IgD-negative memory B cell (primary cell): ENCODE results near the gene ACTN3. TPM values are rescaled to one million over a fixed set of nuclear protein-coding genes. Genes with fewer than 3 reads are reported as not detected.

Experiments used
- H3K27ac Mint-ChIP-seq, 3 donors: one replicate each; pipeline ENCODE4 v1.8.0; 2020 to 2022; ENCODE audit warnings: mild to moderate bottlenecking in 3 of 3, mixed read lengths in 3 of 3, moderate library complexity in 1 of 3
- H3K27me3 Mint-ChIP-seq: one replicate; pipeline ENCODE4 v1.8.0; 2021; ENCODE audit warnings: mixed read lengths
- H3K36me3 Mint-ChIP-seq: one replicate; pipeline ENCODE4 v1.8.0; 2020; ENCODE audit warnings: mild to moderate bottlenecking, mixed read lengths
- H3K4me1 Mint-ChIP-seq, 3 donors: one replicate each; pipeline ENCODE4 v1.8.0; 2020 to 2022; ENCODE audit warnings: mixed read lengths in 3 of 3, mild to moderate bottlenecking in 1 of 3
- H3K4me3 Mint-ChIP-seq, 4 donors: one replicate each; pipeline ENCODE4 v1.8.0; 2020 to 2022; ENCODE audit warnings: mild to moderate bottlenecking in 4 of 4, mixed read lengths in 4 of 4, moderate library complexity in 3 of 4
- H3K9me3 Mint-ChIP-seq, 3 donors: one replicate each; pipeline ENCODE4 v1.8.0; 2020 to 2021; ENCODE audit warnings: mixed read lengths in 3 of 3, mild to moderate bottlenecking in 1 of 3
- polyA plus RNA-seq: library from polyadenylated mRNA; unstranded; fragments of 300-500 nt; fragmentation: Illumina TruSeq; gene quantifications from one replicate; pipeline ENCODE4 v1.2.3, GENCODE V29; 2021

The ACTN3 gene
- polyA plus RNA-seq = not detected

DNA sequence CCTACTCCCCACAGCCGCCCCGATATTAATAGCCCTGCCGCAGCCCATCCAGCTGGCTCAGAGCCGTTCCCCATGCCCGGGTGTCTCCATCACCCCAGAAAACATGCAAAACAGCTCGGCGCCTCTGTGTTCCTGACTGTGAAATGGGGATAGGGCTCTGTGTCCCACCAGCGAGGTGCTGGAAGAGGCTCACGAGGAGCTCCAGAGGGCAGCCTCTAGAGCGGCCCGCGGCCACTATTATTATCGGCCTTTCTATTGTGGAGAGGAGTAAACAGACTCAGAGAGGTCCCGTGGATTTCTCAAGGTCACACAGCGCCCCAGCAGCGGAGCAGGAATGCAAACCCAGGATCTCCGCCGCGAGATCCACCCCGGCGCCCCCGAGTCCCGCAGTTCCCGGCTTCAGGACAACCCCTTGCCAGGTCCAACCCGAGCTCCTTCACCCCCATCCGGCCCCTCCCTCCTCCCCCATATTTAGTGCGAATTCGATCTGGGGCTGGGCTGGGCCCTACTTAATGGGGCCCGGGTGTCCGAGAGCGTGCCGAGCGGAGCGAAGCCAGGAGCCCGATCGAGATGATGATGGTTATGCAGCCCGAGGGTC is at the start of gene ACTN3:
Gene ACTN3, plus strand, starts transcription at position 536 of the 598 bp plus-strand sequence. Its CDS starts 35 bp downstream, at position 571.
- no peaks in the 10 kb centered on the region for H3K27me3 Mint-ChIP-seq
- H3K27ac Mint-ChIP-seq = peak within 1 kb of the TSS; percentile 61 to 95 (median 86)
- no peaks in the 10 kb centered on the region for H3K9me3 Mint-ChIP-seq
- H3K36me3 Mint-ChIP-seq = peaks cover 4% of the 10 kb centered on the region
- H3K4me1 Mint-ChIP-seq = peaks cover 24 to 28% (median 28%) of the 10 kb centered on the region in 3 donors
- H3K4me3 Mint-ChIP-seq = peak within 1 kb of the TSS; percentile 84 to 94 (median 92)

GRCh38 chr11:66497206-66497605 is 49.5 kb upstream of the ACTN3 start:
- no peaks in the 10 kb centered on the region for H3K27me3 Mint-ChIP-seq
- H3K36me3 Mint-ChIP-seq = peaks cover 8% of the 10 kb centered on the region
- H3K9me3 Mint-ChIP-seq = no peaks in the 10 kb centered on the region
- no peaks in the 10 kb centered on the region for H3K4me1 Mint-ChIP-seq
- H3K4me3 Mint-ChIP-seq = no peak overlapping the region
- no peak overlapping the region for H3K27ac Mint-ChIP-seq

GRCh38 chr11:66498506-66498905 is 48.2 kb upstream of the ACTN3 start:
- Mint-ChIP-seq H3K27me3 (no peaks in the 10 kb centered on the region), H3K36me3 (peaks cover 8% of the 10 kb centered on the region), H3K9me3 (no peaks in the 10 kb centered on the region), H3K4me1 (no peaks in the 10 kb centered on the region), H3K27ac (no peak overlapping the region), H3K4me3 (no peak overlapping the region)

GRCh38 chr11:66505276-66505816 is 41.4 kb upstream of the ACTN3 start:
- Mint-ChIP-seq H3K9me3 (no peaks in the 10 kb centered on the region), H3K4me1 (peaks cover under 1 to 2% (median 1%) of the 10 kb centered on the region in 3 donors), H3K27me3 (no peaks in the 10 kb centered on the region), H3K36me3 (peaks cover 13% of the 10 kb centered on the region), H3K27ac (no peak overlapping the region), H3K4me3 (no peak overlapping the region)

- no peak overlapping the region for H3K4me3 Mint-ChIP-seq
- peaks cover 7 to 15% (median 13%) of the 10 kb centered on the region in 3 donors for H3K4me1 Mint-ChIP-seq
- H3K27ac Mint-ChIP-seq = no peak overlapping the region
- H3K36me3 Mint-ChIP-seq = peaks cover 9% of the 10 kb centered on the region
- H3K9me3 Mint-ChIP-seq = no peaks in the 10 kb centered on the region
- no peaks in the 10 kb centered on the region for H3K27me3 Mint-ChIP-seq
Measured at GRCh38 chr11:66509131-66509561, 37.6 kb upstream of the ACTN3 start.

DNA sequence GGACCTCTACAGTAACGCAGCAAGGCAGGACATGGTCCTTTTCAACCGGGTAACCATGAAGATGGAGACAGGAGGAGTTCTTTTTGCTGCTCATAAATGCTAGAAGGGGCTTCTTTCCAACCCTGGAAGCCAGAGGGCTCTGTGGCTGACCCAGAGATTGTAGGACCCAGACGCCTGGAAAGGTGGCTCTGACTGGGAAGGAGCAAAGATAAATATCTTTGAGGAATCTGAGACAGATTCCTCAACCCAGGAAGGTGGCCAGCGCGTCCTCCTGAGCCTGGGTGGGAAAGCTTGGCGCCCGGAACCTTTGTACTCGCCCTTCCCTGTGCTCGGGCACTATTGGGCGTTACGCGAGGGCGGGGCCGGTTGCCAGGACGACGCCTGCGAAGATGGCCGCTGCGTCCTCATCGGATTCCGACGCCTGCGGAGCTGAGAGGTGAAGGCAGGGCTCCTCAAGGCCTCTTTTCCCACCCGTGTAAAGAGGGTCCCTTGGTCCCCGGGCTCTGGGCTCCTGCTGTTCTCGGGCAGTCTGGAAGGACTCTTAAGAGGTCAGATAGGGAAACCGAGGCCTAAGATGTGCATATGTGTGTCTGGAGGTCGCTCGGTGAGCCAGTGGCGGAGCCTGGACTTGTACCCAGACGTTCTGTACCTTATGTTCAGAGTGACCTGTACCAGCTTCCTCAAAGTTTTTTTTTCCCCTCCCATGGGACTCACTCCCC is 36.3 kb upstream of the ACTN3 start, which contains the start of gene BBS1:
Gene BBS1, plus strand, starts transcription at position 365 of the 719 bp plus-strand sequence. Its CDS starts 25 bp downstream, at position 390.
- Mint-ChIP-seq H3K4me1 (peaks cover 7 to 15% (median 13%) of the 10 kb centered on the region in 3 donors), H3K36me3 (peaks cover 10% of the 10 kb centered on the region), H3K4me3 (peak within 1 kb of the TSS; percentile 87 to 94 (median 90)), H3K27me3 (no peaks in the 10 kb centered on the region), H3K9me3 (no peaks in the 10 kb centered on the region), H3K27ac (peak within 1 kb of the TSS; percentile 49 to 64 (median 63))

DNA sequence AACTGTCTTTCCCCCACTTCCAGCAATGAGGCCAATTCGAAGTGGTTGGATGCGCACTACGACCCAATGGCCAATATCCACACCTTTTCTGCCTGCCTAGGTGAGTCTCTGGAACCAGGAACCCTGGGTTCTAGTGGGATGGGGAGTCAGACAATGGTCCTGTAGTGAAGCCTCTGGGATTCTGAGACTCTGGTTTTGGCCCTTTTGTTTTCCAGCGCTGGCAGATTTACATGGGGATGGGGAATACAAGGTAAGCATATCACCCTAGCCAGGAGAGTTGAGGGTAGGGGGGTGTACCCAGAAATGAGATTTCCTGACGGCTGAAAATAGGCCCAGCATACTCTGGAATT is 35.7 kb upstream of the ACTN3 start:
- Mint-ChIP-seq H3K36me3 (peaks cover 6% of the 10 kb centered on the region), H3K9me3 (no peaks in the 10 kb centered on the region), H3K27me3 (no peaks in the 10 kb centered on the region), H3K4me1 (peaks cover 7 to 15% (median 13%) of the 10 kb centered on the region in 3 donors), H3K4me3 (peak overlapping the region; percentile 87 to 94 (median 90)), H3K27ac (peak overlapping the region in 2 of 3 donors; percentile 31 to 49)

DNA sequence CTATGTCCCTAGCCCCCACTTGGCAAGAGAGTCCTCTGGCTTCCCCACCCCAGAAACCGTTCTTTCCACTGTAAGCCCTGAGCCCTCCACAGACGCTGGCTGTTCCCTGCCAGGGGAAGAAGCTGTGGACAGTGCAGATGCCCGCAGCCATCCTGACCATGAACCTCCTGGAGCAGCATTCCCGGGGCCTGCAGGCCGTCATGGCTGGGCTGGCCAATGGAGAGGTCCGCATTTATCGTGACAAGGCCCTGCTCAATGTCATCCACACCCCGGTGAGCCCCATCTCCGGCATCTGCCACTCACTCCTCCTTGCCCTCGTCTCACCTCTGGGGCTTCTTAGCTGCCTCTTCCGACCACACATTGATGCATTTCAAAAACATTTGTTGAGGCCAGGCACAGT is 23.1 kb upstream of the ACTN3 start:
- H3K4me3 Mint-ChIP-seq = no peak overlapping the region
- no peaks in the 10 kb centered on the region for H3K4me1 Mint-ChIP-seq
- no peaks in the 10 kb centered on the region for H3K27me3 Mint-ChIP-seq
- peaks cover 3% of the 10 kb centered on the region for H3K36me3 Mint-ChIP-seq
- H3K9me3 Mint-ChIP-seq = no peaks in the 10 kb centered on the region
- peak overlapping the region in 1 of 3 donors; percentile 39 for H3K27ac Mint-ChIP-seq

GRCh38 chr11:66524304-66525040 is 22.2 kb upstream of the ACTN3 start:
- H3K4me3 Mint-ChIP-seq = no peak overlapping the region
- H3K27ac Mint-ChIP-seq = no peak overlapping the region
- H3K36me3 Mint-ChIP-seq = peaks cover 3% of the 10 kb centered on the region
- H3K4me1 Mint-ChIP-seq = peaks cover 0 to 3% (median 0%) of the 10 kb centered on the region in 3 donors
- no peaks in the 10 kb centered on the region for H3K27me3 Mint-ChIP-seq
- no peaks in the 10 kb centered on the region for H3K9me3 Mint-ChIP-seq

GRCh38 chr11:66529069-66529468 is 17.6 kb upstream of the ACTN3 start:
- peaks cover 0 to 3% (median 0%) of the 10 kb centered on the region in 3 donors for H3K4me1 Mint-ChIP-seq
- H3K27me3 Mint-ChIP-seq = no peaks in the 10 kb centered on the region
- no peak overlapping the region for H3K27ac Mint-ChIP-seq
- no peaks in the 10 kb centered on the region for H3K9me3 Mint-ChIP-seq
- no peaks in the 10 kb centered on the region for H3K36me3 Mint-ChIP-seq
- H3K4me3 Mint-ChIP-seq = no peak overlapping the region

DNA sequence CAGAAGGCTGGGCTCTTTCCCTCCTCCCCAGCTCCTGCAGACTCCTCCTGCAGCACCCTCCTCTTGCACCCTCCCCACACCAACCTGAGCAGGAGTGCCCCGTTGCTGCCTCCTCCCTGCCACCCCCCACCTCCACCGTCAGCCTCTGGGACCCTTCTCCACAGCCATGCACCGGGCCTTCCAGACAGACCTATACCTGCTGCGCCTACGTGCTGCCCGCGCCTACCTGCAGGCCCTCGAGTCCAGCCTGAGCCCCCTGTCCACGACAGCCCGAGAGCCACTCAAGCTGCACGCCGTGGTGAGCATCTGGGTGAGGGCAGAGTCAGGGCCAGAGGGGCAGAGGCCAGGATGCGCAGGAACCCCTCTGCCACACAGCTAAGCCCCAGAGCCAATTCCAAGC is 17.0 kb upstream of the ACTN3 start:
- H3K4me3 Mint-ChIP-seq = no peak overlapping the region
- no peaks in the 10 kb centered on the region for H3K9me3 Mint-ChIP-seq
- no peaks in the 10 kb centered on the region for H3K27me3 Mint-ChIP-seq
- H3K4me1 Mint-ChIP-seq = peaks cover 0 to 3% (median 0%) of the 10 kb centered on the region in 3 donors
- H3K36me3 Mint-ChIP-seq = no peaks in the 10 kb centered on the region
- H3K27ac Mint-ChIP-seq = no peak overlapping the region

DNA sequence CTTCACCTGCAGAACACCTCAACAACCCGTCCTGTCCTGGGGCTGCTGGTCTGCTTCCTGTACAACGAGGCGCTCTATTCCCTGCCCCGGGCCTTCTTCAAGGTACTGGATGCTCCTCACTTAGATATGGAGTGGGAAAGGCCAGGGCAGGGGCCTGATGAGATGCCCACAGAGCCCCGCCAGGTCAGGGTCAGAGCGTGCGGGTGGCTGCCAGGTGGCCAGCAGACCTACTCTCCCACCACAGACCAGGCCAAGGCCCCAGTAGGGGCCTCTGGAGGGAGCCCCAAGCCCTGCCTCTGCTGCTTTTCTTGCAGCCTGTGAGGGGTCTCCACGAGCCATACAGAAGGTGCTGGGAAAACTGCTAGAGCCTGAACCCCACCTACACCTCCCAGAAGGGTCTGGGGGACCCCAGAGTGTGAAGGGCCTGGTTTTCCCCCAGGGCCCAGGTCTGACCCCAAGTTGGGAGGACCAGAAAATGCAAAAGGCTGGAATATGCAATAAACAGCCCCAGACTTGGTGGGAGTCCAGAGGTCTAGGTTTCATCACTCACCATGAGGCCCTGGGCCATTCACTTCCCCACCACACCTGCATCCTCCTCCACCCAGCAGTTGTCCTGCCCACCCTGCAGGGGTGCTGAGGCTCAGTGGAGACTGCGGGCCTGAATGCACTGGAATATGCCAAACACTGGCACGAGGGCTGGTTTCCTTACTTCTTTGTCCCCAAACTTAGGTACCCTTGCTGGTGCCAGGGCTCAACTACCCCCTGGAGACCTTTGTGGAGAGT is 15.6 kb upstream of the ACTN3 start:
- Mint-ChIP-seq H3K4me3 (no peak overlapping the region), H3K27ac (peak overlapping the region in 1 of 3 donors; percentile 85), H3K4me1 (peaks cover 0 to 3% (median 0%) of the 10 kb centered on the region in 3 donors), H3K36me3 (no peaks in the 10 kb centered on the region), H3K27me3 (no peaks in the 10 kb centered on the region), H3K9me3 (no peaks in the 10 kb centered on the region)

DNA sequence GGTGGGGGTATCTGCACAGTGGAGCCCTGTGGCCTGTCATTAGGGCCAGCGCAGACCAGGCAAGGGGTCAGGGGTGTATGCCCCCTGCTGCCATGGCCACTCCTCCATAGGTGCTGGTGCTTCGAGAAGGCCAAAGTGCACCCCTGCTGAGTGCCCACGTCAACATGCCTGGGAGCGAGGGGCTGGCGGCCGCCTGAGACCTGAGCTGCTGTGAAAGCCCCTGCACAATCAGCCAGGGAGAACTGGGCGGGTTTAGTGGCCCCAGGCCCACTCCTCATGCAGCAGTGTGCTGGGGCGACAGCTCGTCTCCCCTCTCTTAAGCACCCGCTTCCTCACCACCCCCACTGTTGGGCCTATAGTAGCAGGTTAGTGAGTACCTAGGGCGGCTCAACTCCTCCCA is 14.9 kb upstream of the ACTN3 start:
- H3K4me1 Mint-ChIP-seq = peaks cover 0 to 3% (median 0%) of the 10 kb centered on the region in 3 donors
- no peak overlapping the region for H3K4me3 Mint-ChIP-seq
- no peaks in the 10 kb centered on the region for H3K27me3 Mint-ChIP-seq
- H3K36me3 Mint-ChIP-seq = peaks cover 4% of the 10 kb centered on the region
- peak overlapping the region in 1 of 3 donors; percentile 85 for H3K27ac Mint-ChIP-seq
- H3K9me3 Mint-ChIP-seq = no peaks in the 10 kb centered on the region

DNA sequence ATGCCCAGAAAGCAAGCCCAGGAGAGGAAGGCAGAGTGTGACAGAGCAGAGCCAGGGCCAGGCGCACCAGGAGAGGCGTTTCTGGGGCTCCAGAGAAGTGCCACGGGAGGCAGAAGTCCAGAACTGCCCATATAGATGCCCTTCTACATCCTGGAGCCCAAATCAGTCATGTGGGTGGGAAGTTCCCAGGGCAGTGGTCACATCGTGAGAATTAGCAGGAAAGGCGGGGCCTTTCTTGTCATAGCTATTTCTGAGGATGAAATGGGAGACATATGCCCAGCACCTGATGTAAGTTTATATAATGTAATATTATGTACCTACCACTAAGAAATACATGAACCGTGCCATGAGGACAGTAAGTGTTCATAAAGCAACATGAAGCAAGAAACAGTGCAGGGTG is 13.9 kb upstream of the ACTN3 start:
- H3K4me3 Mint-ChIP-seq = no peak overlapping the region
- H3K36me3 Mint-ChIP-seq = peaks cover 4% of the 10 kb centered on the region
- H3K9me3 Mint-ChIP-seq = no peaks in the 10 kb centered on the region
- peak overlapping the region in 1 of 3 donors; percentile 82 for H3K27ac Mint-ChIP-seq
- H3K4me1 Mint-ChIP-seq = peaks cover 0 to 3% (median 0%) of the 10 kb centered on the region in 3 donors
- no peaks in the 10 kb centered on the region for H3K27me3 Mint-ChIP-seq
